Ovary (tissue), 9 donors: ENCODE data around the gene OSBPL3. TPM values are rescaled to one million over a fixed set of nuclear protein-coding genes. Genes with fewer than 3 reads are reported as not detected.

ENCODE experiments used
- DNase-seq, 5 donors: peaks; one replicate each; pipeline ENCODE4 v3.0.0-alpha.2; 2019 to 2020
- H3K27ac ChIP-seq, 2 donors: fragments of 200-600 bp; one replicate each; pipeline versions ENCODE4 v1.5.1 to v1.8.0; 2019 to 2022
- H3K27me3 ChIP-seq: fragments of 200-600 bp; one replicate; pipeline ENCODE4 v1.8.0; 2022
- H3K36me3 ChIP-seq: fragments of 200-600 bp; sonication (generic); one replicate; pipeline ENCODE4 v1.5.1; 2019
- H3K4me1 ChIP-seq: one replicate; pipeline ENCODE4 v1.8.1; 2013; ENCODE audit warnings: mild to moderate bottlenecking, moderate library complexity; ENCODE audit not compliant: insufficient read depth
- H3K4me3 ChIP-seq: fragments of 200-600 bp; sonication (generic); one replicate; pipeline ENCODE4 v1.5.1; 2017
- H3K9me3 ChIP-seq, 2 donors: fragments of 200-600 bp in 1 of 2; sonication (generic) in 1 of 2; one replicate each; pipeline versions ENCODE4 v1.5.1 to v1.8.1; 2013 to 2019; ENCODE audit warnings: mild to moderate bottlenecking in 1 of 2, moderate library complexity in 1 of 2
- CTCF ChIP-seq, 3 donors: fragments of 450-650 bp in 2 of 3; fragments of 200-600 bp in 1 of 3; IDR thresholded peaks; one replicate each; pipeline versions ENCODE4 v1.5.1 to v1.8.0; 2016 to 2022; ENCODE audit warnings: antibody characterized with exemption in 3 of 3, mild to moderate bottlenecking in 1 of 3
- EP300 ChIP-seq: sonication (generic); formaldehyde crosslinking; IDR thresholded peaks from one replicate; pipeline ENCODE4 v1.6.1; 2017; ENCODE audit warnings: antibody characterized with exemption
- POLR2A ChIP-seq: fragments of 450-650 bp; IDR thresholded peaks from one replicate; pipeline ENCODE4 v1.6.1; 2017; ENCODE audit warnings: antibody characterized with exemption, mild to moderate bottlenecking, moderate library complexity
- WGBS, 3 donors: extraction: QIAGEN DNeasy Blood & Tissue Kit in 1 of 3; methylation state at CpG; one replicate each; pipeline versions ENCODE4 v1.1.5 to v1.1.7; 2013 to 2017; 5-methylcytosine and 5-hydroxymethylcytosine counted together
- intact Hi-C, 4 donors: fragments of 100-400 bp; cut with DNase I; formaldehyde crosslinking; loops; one replicate each; pipeline versions ENCODE4 v1.11.0 to v1.15.1; 2022 to 2023
- polyA plus RNA-seq, 2 donors: library from polyadenylated mRNA; stranded (reverse); fragments of 200-250 nt in 1 of 2; fragments of 350-450 nt in 1 of 2; fragmentation: Illumina TruSeq in 1 of 2; extraction: RNeasy Lipid Tissue Mini Kit (QIAGEN cat#74804) in 1 of 2; gene quantifications; one replicate each; pipeline ENCODE4 v1.2.3, GENCODE V29; 2013 to 2014
- total RNA-seq, 7 donors: library from RNA; depleted of rRNA in 2 of 7; stranded (reverse); fragments of >200 nt in 2 of 7; fragmentation: NEBNext Ultra II Directional in 3 of 7; extraction: Animal tissue kit (Norgen Biotek cat#: 25700) in 3 of 7; gene quantifications; one replicate each; pipeline versions ENCODE4 v1.1.0 to v1.2.4, GENCODE V29; 2016 to 2023
- donor health status: DM: no; HTN: no; CAD: no; lungs with moderate emphysema.
- donor health status: DM: no; HTN: no; CAD: no.
- donor health status: Bipolar disorder and iron deficiency.
- donor health status: DM: yes; HTN: yes; CAD: no.
- donor health status: DM: no; HTN: no; CAD: no.
- donor health status: DM: yes; HTN: yes; CAD: no.

The OSBPL3 gene
- total and polyA plus RNA-seq, 9 donors = 6.0 to 29.1 (median 13.1) TPM

GRCh38 chr7:24854866-24855265 lies 125.1 kb downstream of the OSBPL3 start:
- H3K36me3 ChIP-seq = no peaks in the 10 kb centered on the region
- H3K27ac ChIP-seq = no peak overlapping the region
- intact Hi-C loops = no loop called here
- H3K9me3 ChIP-seq = no peaks in the 10 kb centered on the region
- DNase-seq = no peak
- H3K27me3 ChIP-seq = no peaks in the 10 kb centered on the region
- no peak overlapping the region for H3K4me3 ChIP-seq
- WGBS, 3 donors = 70 to 86% (median 76%) methylated on average over 3 of the region's 3 CpGs
- TF ChIP-seq POLR2A (no peak), CTCF (IDR thresholded peaks at IDR 0.05) (no peak), EP300 (no peak)
- no peaks in the 10 kb centered on the region for H3K4me1 ChIP-seq

- no peak overlapping the region for H3K4me3 ChIP-seq
- no peak for TF ChIP-seq POLR2A
- no peak for TF ChIP-seq EP300
- TF ChIP-seq CTCF (IDR thresholded peaks at IDR 0.05) = no peak
- DNase-seq = no peak
- H3K27me3 ChIP-seq = no peaks in the 10 kb centered on the region
- H3K9me3 ChIP-seq = no peaks in the 10 kb centered on the region
- H3K36me3 ChIP-seq = no peaks in the 10 kb centered on the region
- H3K27ac ChIP-seq = no peak overlapping the region
- intact Hi-C loops = no loop called here
- H3K4me1 ChIP-seq = no peaks in the 10 kb centered on the region
Measured at GRCh38 chr7:24851786-24852185, 128.2 kb downstream of the OSBPL3 start.

GRCh38 chr7:24848878-24849277 lies 131.1 kb downstream of the OSBPL3 start:
- no peaks in the 10 kb centered on the region for H3K36me3 ChIP-seq
- intact Hi-C loops = no loop called here
- DNase-seq = no peak
- no peaks in the 10 kb centered on the region for H3K27me3 ChIP-seq
- H3K4me1 ChIP-seq = no peaks in the 10 kb centered on the region
- no peak overlapping the region for H3K27ac ChIP-seq
- no peak overlapping the region for H3K4me3 ChIP-seq
- no peak for TF ChIP-seq POLR2A
- no peak for TF ChIP-seq EP300
- no peaks in the 10 kb centered on the region for H3K9me3 ChIP-seq
- WGBS, 3 donors = 87 to 92% (median 89%) methylated on average over 16 of the region's 16 CpGs

- intact Hi-C loops = no loop called here
- Histone ChIP-seq H3K9me3 (no peaks in the 10 kb centered on the region), H3K27ac (no peak overlapping the region), H3K4me1 (no peaks in the 10 kb centered on the region), H3K27me3 (no peaks in the 10 kb centered on the region), H3K36me3 (no peaks in the 10 kb centered on the region), H3K4me3 (no peak overlapping the region)
- no peak for TF ChIP-seq CTCF (IDR thresholded peaks at IDR 0.05)
- no peak for TF ChIP-seq EP300
- no peak for TF ChIP-seq POLR2A
- no peak for DNase-seq
- 97 to 99% (median 98%) methylated on average over 6 of the region's 6 CpGs for WGBS, 3 donors
Measured at GRCh38 chr7:24847754-24848153, 132.2 kb downstream of the OSBPL3 start.

- no peak for TF ChIP-seq EP300
- no peak for TF ChIP-seq POLR2A
- TF ChIP-seq CTCF (IDR thresholded peaks at IDR 0.05) = no peak
- H3K4me1 ChIP-seq = no peaks in the 10 kb centered on the region
- 82 to 93% (median 88%) methylated on average over 5 of the region's 5 CpGs for WGBS, 3 donors
- intact Hi-C loops = no loop called here
- H3K4me3 ChIP-seq = no peak overlapping the region
- no peaks in the 10 kb centered on the region for H3K27me3 ChIP-seq
- H3K27ac ChIP-seq = no peak overlapping the region
- no peaks in the 10 kb centered on the region for H3K36me3 ChIP-seq
- DNase-seq = no peak
- no peaks in the 10 kb centered on the region for H3K9me3 ChIP-seq
Measured at GRCh38 chr7:24843821-24844434, 136.1 kb downstream of the OSBPL3 start.
